Liver (tissue), 9 donors: ENCODE measurements around the gene ZNF423. TPM values are rescaled to one million over a fixed set of nuclear protein-coding genes. Genes with fewer than 3 reads are reported as not detected.

Source experiments
- DNase-seq: peaks from one replicate; pipeline ENCODE4 v3.0.0-alpha.2; 2017; ENCODE audit warnings: low spot score
- H3K27ac ChIP-seq, 2 donors: one replicate each; pipeline ENCODE4 v1.7.0; 2013; ENCODE audit warnings: inconsistent platforms in 2 of 2, low read length in 2 of 2, control low read depth in 1 of 2, low read depth in 1 of 2, mild to moderate bottlenecking in 1 of 2
- H3K27me3 ChIP-seq, 4 donors: one replicate each; pipeline versions ENCODE4 v1.6.1 to v1.7.0; 2013; ENCODE audit warnings: low read length in 3 of 4, inconsistent platforms in 1 of 4, mild to moderate bottlenecking in 1 of 4, moderate library complexity in 1 of 4; ENCODE audit not compliant: control insufficient read depth in 4 of 4, insufficient read depth in 4 of 4
- H3K36me3 ChIP-seq, 4 donors: one replicate each; pipeline versions ENCODE4 v1.6.1 to v1.7.0; 2013; ENCODE audit warnings: low read length in 3 of 4, mild to moderate bottlenecking in 3 of 4, low read depth in 1 of 4, moderate library complexity in 1 of 4; ENCODE audit not compliant: control insufficient read depth in 4 of 4, insufficient read depth in 3 of 4
- H3K4me1 ChIP-seq, 4 donors: one replicate each; pipeline versions ENCODE4 v1.6.1 to v1.7.0; 2013; ENCODE audit warnings: low read length in 3 of 4, mild to moderate bottlenecking in 3 of 4, moderate library complexity in 1 of 4; ENCODE audit not compliant: control insufficient read depth in 4 of 4, insufficient read depth in 4 of 4
- H3K4me3 ChIP-seq, 3 donors: one replicate each; pipeline versions ENCODE4 v1.6.1 to v1.7.0; 2013; ENCODE audit warnings: low read length in 3 of 3, control low read depth in 1 of 3, low read depth in 1 of 3, mild to moderate bottlenecking in 1 of 3
- H3K9ac ChIP-seq, 2 donors: one replicate each; pipeline ENCODE4 v1.7.0; 2013; ENCODE audit warnings: low read length in 2 of 2, mild to moderate bottlenecking in 2 of 2, moderate library complexity in 2 of 2, control low read depth in 1 of 2, low read depth in 1 of 2
- H3K9me3 ChIP-seq, 4 donors: one replicate each; pipeline versions ENCODE4 v1.6.1 to v1.7.0; 2013; ENCODE audit warnings: low read length in 3 of 4; ENCODE audit not compliant: control insufficient read depth in 4 of 4
- CTCF ChIP-seq: fragments of 150-350 bp; IDR thresholded peaks from 2 replicates; pipeline ENCODE4 v1.5.1; 2017; ENCODE audit warnings: improper control_type of control experiment, low read depth, low read length; ENCODE audit not compliant: missing input control
- FOXA1 ChIP-seq: IDR thresholded peaks from 2 replicates; pipeline ENCODE4 v1.6.1; 2016; ENCODE audit warnings: antibody characterized with exemption
- GABPA ChIP-seq, 2 donors: IDR thresholded peaks in 1 of 2; conservative IDR thresholded peaks in 1 of 2; 2 replicates each; pipeline ENCODE4 v1.6.1; 2016; ENCODE audit warnings: antibody characterized with exemption in 2 of 2, mild to moderate bottlenecking in 1 of 2, moderate library complexity in 1 of 2
- HNF4G ChIP-seq: IDR thresholded peaks from 2 replicates; pipeline ENCODE4 v1.6.1; 2016; ENCODE audit warnings: antibody characterized with exemption
- MAX ChIP-seq: IDR thresholded peaks from 2 replicates; pipeline ENCODE4 v1.6.1; 2016; ENCODE audit warnings: antibody characterized with exemption
- NR2F2 ChIP-seq: IDR thresholded peaks from 2 replicates; pipeline ENCODE4 v1.6.1; 2016; ENCODE audit warnings: antibody characterized with exemption
- RAD21 ChIP-seq, 2 donors: IDR thresholded peaks; 2 replicates each; pipeline ENCODE4 v1.6.1; 2016; ENCODE audit warnings: antibody characterized with exemption in 2 of 2, mild to moderate bottlenecking in 2 of 2
- REST ChIP-seq: IDR thresholded peaks from 2 replicates; pipeline ENCODE4 v1.6.1; 2016; ENCODE audit warnings: antibody characterized with exemption, mild to moderate bottlenecking
- RXRA ChIP-seq, 2 donors: IDR thresholded peaks; 2 replicates each; pipeline ENCODE4 v1.6.1; 2017 to 2018; ENCODE audit warnings: antibody characterized with exemption in 2 of 2, mild to moderate bottlenecking in 1 of 2
- TAF1 ChIP-seq: conservative IDR thresholded peaks from 2 replicates; pipeline ENCODE4 v1.6.1; 2016; ENCODE audit warnings: antibody characterized with exemption, mild to moderate bottlenecking
- ZBTB33 ChIP-seq: IDR thresholded peaks from 2 replicates; pipeline ENCODE4 v1.6.1; 2016; ENCODE audit warnings: antibody characterized with exemption
- WGBS: extraction: QIAGEN DNeasy Blood & Tissue Kit; methylation state at CpG from one replicate; pipeline ENCODE4 v1.1.7; 2013; 5-methylcytosine and 5-hydroxymethylcytosine counted together
- polyA plus RNA-seq, 2 donors: library from polyadenylated mRNA; stranded (reverse) in 1 of 2; unstranded in 1 of 2; fragments of 200-250 nt in 1 of 2; fragments of >200 nt in 1 of 2; fragmentation: Nextera tagmentation in 1 of 2; extraction: Ambion mirVana in 1 of 2; gene quantifications; one replicate each; pipeline versions ENCODE4 v1.2.1 to v1.2.3, GENCODE V29; 2013 to 2015
- total RNA-seq, 2 donors: library from RNA; depleted of rRNA; stranded (reverse); fragments of >200 nt; gene quantifications; one replicate each; pipeline ENCODE4 v1.2.3, GENCODE V29; 2014
- donor health status: healthy.
- donor health status: healthy.
- donor health status: healthy.
- donor health status: healthy.
- donor health status: healthy.

ZNF423 gene
- total and polyA plus RNA-seq, 4 donors = 0.24 to 1.6 (median 0.39) TPM

- DNase-seq = no peak
- Histone ChIP-seq H3K4me1 (no peaks in the 10 kb centered on the region), H3K9me3 (no peaks in the 10 kb centered on the region), H3K9ac (no peak overlapping the region), H3K27me3 (no peaks in the 10 kb centered on the region), H3K36me3 (no peaks in the 10 kb centered on the region), H3K4me3 (no peak overlapping the region), H3K27ac (no peak overlapping the region)
- 89% methylated on average over 7 of the region's 7 CpGs for WGBS
- TF ChIP-seq TAF1 = no peak
- TF ChIP-seq NR2F2 = no peak
- no peak for TF ChIP-seq RAD21 (IDR thresholded peaks at IDR 0.05)
- no peak for TF ChIP-seq REST
- TF ChIP-seq GABPA (IDR thresholded peaks at IDR 0.05 in 1 of 2, conservative IDR thresholded peaks at IDR 0.05 in 1 of 2) = no peak
- no peak for TF ChIP-seq FOXA1
- no peak for TF ChIP-seq MAX
- no peak for TF ChIP-seq CTCF
- TF ChIP-seq RXRA (IDR thresholded peaks at IDR 0.05) = no peak
- TF ChIP-seq HNF4G = no peak
Measured at GRCh38 chr16:49900875-49901274, 45.0 kb upstream of the ZNF423 start.

- Histone ChIP-seq H3K9me3 (no peaks in the 10 kb centered on the region), H3K27me3 (no peaks in the 10 kb centered on the region), H3K9ac (no peak overlapping the region), H3K4me1 (no peaks in the 10 kb centered on the region), H3K4me3 (no peak overlapping the region), H3K36me3 (no peaks in the 10 kb centered on the region), H3K27ac (no peak overlapping the region)
- 79% methylated on average over 8 of the region's 8 CpGs for WGBS
- TF ChIP-seq ZBTB33 = no peak
- TF ChIP-seq RXRA (IDR thresholded peaks at IDR 0.05) = no peak
- TF ChIP-seq CTCF = no peak
- DNase-seq = no peak
Measured at GRCh38 chr16:49899991-49900695, 44.2 kb upstream of the ZNF423 start.
